ENCODE data around the gene CPEB4.

Gene CPEB4

GRCh38 chr5:173988554-173989431, 100.6 kb downstream of the CPEB4 start, which contains the start of gene C5orf47:
C5orf47 (plus strand) TSS chr5:173989170; CDS start chr5:173989264, 94 bp downstream.
- DNase-seq, result no peak

- no peak for DNase-seq
These were observed 101.4 kb downstream of the CPEB4 start for GRCh38 chr5:173989432-173990082.

GRCh38 chr5:173997331-173997730, 109.2 kb downstream of the CPEB4 start:
- no peak for DNase-seq

- DNase-seq, result no peak
These were observed 110.4 kb downstream of the CPEB4 start for GRCh38 chr5:173998531-173998930.

- no peak for DNase-seq
These were observed 111.9 kb downstream of the CPEB4 start for GRCh38 chr5:174000076-174000475.

- no peak for DNase-seq
These were observed 115.6 kb downstream of the CPEB4 start for GRCh38 chr5:174003795-174004194.

GRCh38 chr5:174008922-174009321, 120.8 kb downstream of the CPEB4 start:
- no peak for DNase-seq

GRCh38 chr5:174010365-174010764, 122.2 kb downstream of the CPEB4 start:
- no peak for DNase-seq

- no peak for DNase-seq
These were observed 123.3 kb downstream of the CPEB4 start for GRCh38 chr5:174011441-174011840.
